HEK293T (cell line): ENCODE results near the gene CLEC16A.

Experiments used
- CTCF ChIA-PET: fragments of 350-600 bp; formaldehyde crosslinking; extraction: SDS; loops from one replicate; lab custom pipeline; 2021; ENCODE audit warnings: antibody characterized with exemption, inconsistent platforms; lab: Yijun Ruan, JAX
- POLR2A ChIA-PET: fragments of 350-600 bp; formaldehyde crosslinking; extraction: SDS; loops from one replicate; lab custom pipeline; 2020; ENCODE audit warnings: antibody characterized with exemption, inconsistent platforms; lab: Yijun Ruan, JAX
- DNase-seq: peaks from one replicate; pipeline ENCODE4 v3.0.0; 2012; ENCODE audit warnings: mixed read lengths; ENCODE audit errors: extremely low spot score
- ARNT ChIP-seq: fragments of 450-650 bp; IDR thresholded peaks from 2 replicates; pipeline ENCODE4 v1.6.1; 2017; ENCODE audit warnings: mild to moderate bottlenecking
- BHLHE40 ChIP-seq: fragments of 450-650 bp; IDR thresholded peaks from 2 replicates; pipeline ENCODE4 v1.6.1; 2016; ENCODE audit warnings: mild to moderate bottlenecking, moderate library complexity, borderline replicate concordance
- CTBP1 ChIP-seq: fragments of 450-650 bp; IDR thresholded peaks from 2 replicates; pipeline ENCODE4 v1.6.1; 2016; ENCODE audit warnings: borderline replicate concordance
- ELF4 ChIP-seq: fragments of 450-650 bp; IDR thresholded peaks from 2 replicates; pipeline ENCODE4 v1.6.1; 2017; ENCODE audit warnings: antibody characterized with exemption
- FOXA1 ChIP-seq: fragments of 450-650 bp; IDR thresholded peaks from 2 replicates; pipeline ENCODE4 v1.6.1; 2016; ENCODE audit warnings: mild to moderate bottlenecking
- FOXK2 ChIP-seq: fragments of 450-650 bp; IDR thresholded peaks from 2 replicates; pipeline ENCODE4 v1.6.1; 2016; ENCODE audit warnings: mild to moderate bottlenecking
- FOXM1 ChIP-seq: fragments of 450-650 bp; IDR thresholded peaks from 2 replicates; pipeline ENCODE4 v1.6.1; 2017; ENCODE audit warnings: mild to moderate bottlenecking, borderline replicate concordance
- HDGF ChIP-seq: fragments of 450-650 bp; IDR thresholded peaks from 2 replicates; pipeline ENCODE4 v1.6.1; 2017; ENCODE audit warnings: antibody characterized with exemption, borderline replicate concordance
- L3MBTL2 ChIP-seq: fragments of 450-650 bp; conservative IDR thresholded peaks from 2 replicates; pipeline ENCODE4 v1.6.1; 2016; ENCODE audit warnings: mild to moderate bottlenecking
- LEF1 ChIP-seq: fragments of 450-650 bp; IDR thresholded peaks from 2 replicates; pipeline ENCODE4 v1.6.1; 2017; ENCODE audit warnings: mild to moderate bottlenecking, borderline replicate concordance
- NFRKB ChIP-seq: fragments of 450-650 bp; IDR thresholded peaks from 2 replicates; pipeline ENCODE4 v1.6.1; 2016; ENCODE audit warnings: mild to moderate bottlenecking, moderate library complexity
- PKNOX1 ChIP-seq: fragments of 450-650 bp; IDR thresholded peaks from 2 replicates; pipeline ENCODE4 v1.6.1; 2016
- SP1 ChIP-seq: fragments of 450-650 bp; IDR thresholded peaks from 2 replicates; pipeline ENCODE4 v1.6.1; 2017
- SUZ12 ChIP-seq: fragments of 450-650 bp; IDR thresholded peaks from 2 replicates; pipeline ENCODE4 v1.6.1; 2016; ENCODE audit warnings: mild to moderate bottlenecking
- TARDBP ChIP-seq: fragments of 450-650 bp; IDR thresholded peaks from 2 replicates; pipeline ENCODE4 v1.6.1; 2016
- ZNF384 ChIP-seq: fragments of 450-650 bp; IDR thresholded peaks from 2 replicates; pipeline ENCODE4 v1.6.1; 2016

The CLEC16A gene

DNA sequence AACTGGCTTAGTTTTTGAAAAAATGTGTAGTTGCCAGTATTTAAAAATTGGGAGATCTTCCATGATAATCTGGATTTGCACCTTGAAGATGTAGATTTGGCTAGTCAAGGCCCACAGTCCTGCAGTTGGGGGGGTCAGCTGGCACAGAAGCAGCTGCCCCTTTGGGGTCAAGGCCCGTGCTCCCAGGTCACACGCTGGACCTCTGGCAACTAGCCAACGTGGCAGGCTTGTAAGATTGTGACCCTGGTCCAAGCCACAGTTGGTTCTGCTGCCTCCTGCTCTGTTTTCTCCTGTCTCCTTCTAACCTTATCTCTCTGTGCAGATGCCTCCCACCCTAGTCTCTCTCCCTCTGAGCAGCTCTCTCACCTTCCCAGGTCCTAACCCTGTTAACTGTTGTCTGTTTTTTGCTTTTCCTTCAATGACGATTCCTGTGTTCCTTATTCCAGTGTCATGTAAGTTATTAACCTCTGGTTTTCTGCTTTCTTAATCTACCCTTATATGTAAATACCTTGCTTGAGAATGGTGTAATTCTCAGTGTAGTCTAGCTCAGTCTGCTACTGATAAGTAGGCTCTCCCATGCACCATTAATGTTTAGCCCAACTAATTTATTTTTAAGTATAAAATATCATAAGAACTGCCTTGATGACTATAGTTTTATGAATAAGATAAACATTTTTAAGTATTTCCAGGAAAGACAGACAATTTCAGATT lies 27.9 kb downstream of the CLEC16A start:
- ChIA-PET CTCF (interaction anchor here (1.5 kb wide), 1 partner anchor 284 kb away, joined by 5 read pairs; the partner anchor contains the start of gene SOCS1), POLR2A (interaction anchor here (2.2 kb wide), 1 partner anchor 283 kb away, joined by 12 read pairs; the partner anchor contains the start of gene SOCS1)
- no peak for DNase-seq
- no peak for TF ChIP-seq TARDBP
- no peak for TF ChIP-seq PKNOX1
- no peak for TF ChIP-seq L3MBTL2
- TF ChIP-seq ZNF384 = no peak
- TF ChIP-seq BHLHE40 = no peak
- no peak for TF ChIP-seq FOXK2

GRCh38 chr16:10972819-10973464 lies 28.6 kb downstream of the CLEC16A start:
- DNase-seq = no peak
- TF ChIP-seq SUZ12 (no peak), ZNF384 (no peak)
- POLR2A ChIA-PET = no interaction called here
- CTCF ChIA-PET = no interaction called here

- ChIA-PET CTCF (no interaction called here), POLR2A (no interaction called here)
- TF ChIP-seq PKNOX1 (peak; percentile 30; the same call in 1 of the 2 replicates), SUZ12 (no peak)
- no peak for DNase-seq
Measured at GRCh38 chr16:10976634-10977033, 32.3 kb downstream of the CLEC16A start.

- DNase-seq = no peak
- TF ChIP-seq TARDBP (no peak), LEF1 (no peak), NFRKB (no peak), HDGF (no peak), ZNF384 (no peak), FOXA1 (no peak), ELF4 (no peak), BHLHE40 (no peak), SP1 (no peak), FOXK2 (no peak)
- ChIA-PET POLR2A (no interaction called here), CTCF (no interaction called here)
Measured at GRCh38 chr16:10978124-10978523, 33.8 kb downstream of the CLEC16A start.

- DNase-seq = no peak
- TF ChIP-seq HDGF (no peak), ELF4 (no peak), SP1 (no peak), ZNF384 (no peak), FOXM1 (no peak), FOXA1 (no peak), PKNOX1 (no peak), L3MBTL2 (no peak), CTBP1 (no peak), NFRKB (no peak), LEF1 (no peak), SUZ12 (no peak), FOXK2 (no peak), BHLHE40 (no peak), ARNT (no peak), TARDBP (no peak)
- ChIA-PET POLR2A (no interaction called here), CTCF (no interaction called here)
Measured at GRCh38 chr16:10978871-10979446, 34.6 kb downstream of the CLEC16A start.

DNA sequence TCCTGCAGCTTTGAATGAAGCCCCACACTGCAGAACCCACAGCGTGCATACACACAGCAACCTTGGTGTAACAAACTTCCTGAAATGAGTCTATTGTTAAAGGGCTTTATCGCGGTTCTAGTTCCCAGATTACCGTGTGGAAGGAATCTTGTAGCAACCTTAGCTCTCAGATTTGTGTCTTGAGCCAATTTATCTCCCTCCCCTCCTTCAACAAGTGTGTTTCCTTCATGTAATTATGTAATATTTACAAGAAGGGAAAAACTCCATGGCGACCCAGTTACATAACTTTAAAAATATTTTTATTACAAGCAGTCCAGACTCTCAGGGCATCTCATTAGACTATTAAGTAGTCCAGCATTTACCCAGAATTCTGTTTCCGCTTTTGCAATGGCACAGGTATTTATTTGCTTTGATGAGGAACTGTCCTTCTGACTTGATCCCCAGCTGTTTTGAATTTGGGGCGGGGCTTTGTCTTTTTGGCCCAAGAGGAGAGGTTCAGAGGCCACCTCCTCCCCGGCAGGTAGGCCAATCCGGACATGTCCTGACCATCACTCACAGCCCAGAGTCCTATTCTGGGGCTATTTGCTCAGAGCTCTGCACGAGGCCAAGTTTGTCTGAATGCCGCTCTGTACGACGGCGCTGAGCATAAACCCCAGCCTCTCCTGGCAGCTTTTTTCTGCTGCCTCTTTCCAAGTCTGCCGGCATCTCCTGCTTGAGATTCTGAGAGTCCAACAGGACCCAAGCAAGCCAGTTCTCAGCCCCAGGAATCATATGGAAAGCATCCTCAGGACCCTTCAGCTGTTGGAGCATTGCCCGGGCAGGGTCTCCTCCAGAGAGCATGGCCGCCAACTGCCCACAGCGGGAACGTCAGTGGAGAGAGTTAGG lies 35.6 kb downstream of the CLEC16A start:
- ChIA-PET POLR2A (no interaction called here), CTCF (no interaction called here)
- TF ChIP-seq ZNF384 = no peak
- no peak for TF ChIP-seq NFRKB
- no peak for TF ChIP-seq SUZ12
- TF ChIP-seq LEF1 = no peak
- no peak for TF ChIP-seq FOXM1
- no peak for TF ChIP-seq L3MBTL2
- no peak for TF ChIP-seq TARDBP
- no peak for TF ChIP-seq HDGF
- no peak for TF ChIP-seq PKNOX1
- TF ChIP-seq CTBP1 = no peak
- no peak for TF ChIP-seq FOXK2
- no peak for TF ChIP-seq ARNT
- no peak for TF ChIP-seq SP1
- no peak for TF ChIP-seq FOXA1
- TF ChIP-seq BHLHE40 = no peak
- no peak for DNase-seq
